ENCODE measurements around the gene ADAMTS12.

Gene ADAMTS12

GRCh38 chr5:33649549-33650482 is 242.0 kb downstream of the ADAMTS12 start:
- peak; percentile 90 for DNase-seq (ENCODE audit: low spot score)

GRCh38 chr5:33641744-33642505 is 249.9 kb downstream of the ADAMTS12 start:
- peak; percentile 6 for DNase-seq (ENCODE audit: low spot score)

GRCh38 chr5:33639474-33639873 is 252.3 kb downstream of the ADAMTS12 start:
- no peak for DNase-seq (ENCODE audit: low spot score)

DNA sequence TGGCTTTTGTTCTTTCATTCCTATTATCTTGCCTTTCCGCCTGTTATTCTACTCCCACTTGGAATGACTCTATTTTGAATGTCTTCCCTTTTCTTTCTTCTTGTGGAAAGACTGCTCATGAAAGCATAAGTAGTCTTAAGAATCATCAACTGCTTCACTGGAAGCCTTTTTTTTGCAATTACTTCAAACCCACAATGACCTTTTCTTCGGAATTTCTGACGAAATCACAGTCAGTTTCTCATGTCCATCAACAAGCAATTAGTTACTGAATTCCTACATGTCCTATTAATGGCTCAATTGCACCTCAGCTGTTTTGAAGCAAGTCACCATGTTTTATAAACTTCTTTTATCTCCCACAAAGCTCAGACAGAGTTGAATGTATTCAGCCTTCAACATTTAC is 254.8 kb downstream of the ADAMTS12 start:
- DNase-seq (ENCODE audit: low spot score) = no peak

GRCh38 chr5:33635582-33635981 is 256.2 kb downstream of the ADAMTS12 start:
- DNase-seq (ENCODE audit: low spot score) = no peak

- no peak for DNase-seq (ENCODE audit: low spot score)
Measured at GRCh38 chr5:33633699-33634098, 258.1 kb downstream of the ADAMTS12 start.

DNA sequence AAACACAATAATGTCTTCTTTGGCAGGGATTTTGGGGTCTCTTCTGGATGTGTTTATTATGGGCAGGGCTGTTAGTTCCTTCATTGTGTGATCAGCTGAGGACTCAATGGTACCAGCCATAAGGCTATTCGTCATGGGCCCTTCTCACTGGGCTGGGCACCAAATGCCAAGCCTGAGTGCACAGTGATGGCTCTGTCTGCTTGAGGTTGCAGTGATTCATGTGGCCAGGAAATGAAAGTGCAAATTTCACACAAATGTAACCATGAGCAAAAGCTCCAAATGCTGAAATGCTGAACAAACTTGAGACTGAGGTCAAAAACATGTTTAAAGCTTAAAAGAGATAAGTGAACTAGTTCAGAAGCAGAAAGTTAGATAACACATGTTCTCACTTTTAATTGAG is 260.0 kb downstream of the ADAMTS12 start:
- no peak for DNase-seq (ENCODE audit: low spot score)

DNA sequence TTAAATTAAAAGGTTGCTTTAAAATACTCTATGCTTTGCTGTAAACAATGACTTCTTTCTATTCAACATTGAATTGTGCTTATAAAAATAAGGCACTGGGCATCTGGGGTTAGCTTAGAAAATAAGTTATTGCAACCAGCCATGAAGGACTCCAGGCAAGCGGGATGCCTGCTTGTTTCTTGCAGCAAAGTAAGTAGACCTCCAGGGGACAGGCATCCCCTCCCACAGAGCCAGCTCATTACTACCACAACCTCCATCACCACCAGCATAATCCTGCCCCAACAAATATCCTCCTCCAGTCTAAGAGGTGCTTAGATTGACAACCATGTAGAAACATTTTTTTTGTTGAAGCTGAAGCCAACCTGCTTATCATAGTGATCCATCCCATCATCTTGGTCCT is 260.7 kb downstream of the ADAMTS12 start:
- DNase-seq (ENCODE audit: low spot score) = no peak

- DNase-seq (ENCODE audit: low spot score) = no peak
Measured at GRCh38 chr5:33629999-33630398, 261.8 kb downstream of the ADAMTS12 start.

GRCh38 chr5:33628796-33629195 is 263.0 kb downstream of the ADAMTS12 start:
- no peak for DNase-seq (ENCODE audit: low spot score)

DNA sequence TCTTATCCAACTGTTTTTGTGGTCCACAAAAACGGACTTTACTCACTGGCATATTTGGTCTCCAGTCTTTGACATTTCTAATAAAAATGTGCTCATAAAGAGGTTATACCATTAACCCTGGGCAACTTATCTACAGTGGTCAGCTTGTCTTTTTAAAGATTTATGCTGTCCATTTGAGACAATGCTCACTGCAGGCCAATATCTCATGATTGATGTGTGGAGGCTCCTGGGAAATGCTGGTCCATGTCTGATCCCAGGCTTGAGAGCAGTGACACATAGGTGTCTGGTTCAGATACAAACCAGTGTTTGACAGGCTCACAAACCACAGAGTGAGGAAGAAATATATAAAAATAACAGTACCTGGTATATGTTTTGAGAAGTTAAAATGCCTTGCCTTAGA is 270.3 kb downstream of the ADAMTS12 start:
- DNase-seq (ENCODE audit: low spot score) = no peak

DNA sequence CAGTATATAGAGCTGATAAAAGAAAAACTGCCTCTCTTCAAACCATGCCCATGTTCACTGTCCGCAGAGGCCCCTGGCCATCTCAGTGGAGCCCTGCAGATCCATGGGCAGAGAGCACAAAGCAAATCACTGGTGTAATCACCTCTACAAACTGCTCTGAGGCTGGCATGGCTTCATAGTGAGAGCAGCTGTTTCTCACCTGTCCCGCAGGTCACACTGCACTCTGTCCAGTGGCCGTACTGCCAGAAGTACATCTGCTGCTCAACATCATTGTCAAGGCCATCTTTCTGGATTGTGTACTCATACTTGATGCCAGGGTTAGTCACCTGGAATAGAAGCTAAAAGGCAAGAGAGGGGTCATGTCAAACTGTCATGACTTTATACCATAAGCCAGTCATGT is 277.8 kb downstream of the ADAMTS12 start:
- DNase-seq (ENCODE audit: low spot score) = no peak

- DNase-seq (ENCODE audit: low spot score) = peak; percentile 51
Measured at GRCh38 chr5:33612386-33612785, 279.4 kb downstream of the ADAMTS12 start.

- peak; percentile 43 for DNase-seq (ENCODE audit: low spot score)
Measured at GRCh38 chr5:33611877-33612276, 279.9 kb downstream of the ADAMTS12 start.

DNA sequence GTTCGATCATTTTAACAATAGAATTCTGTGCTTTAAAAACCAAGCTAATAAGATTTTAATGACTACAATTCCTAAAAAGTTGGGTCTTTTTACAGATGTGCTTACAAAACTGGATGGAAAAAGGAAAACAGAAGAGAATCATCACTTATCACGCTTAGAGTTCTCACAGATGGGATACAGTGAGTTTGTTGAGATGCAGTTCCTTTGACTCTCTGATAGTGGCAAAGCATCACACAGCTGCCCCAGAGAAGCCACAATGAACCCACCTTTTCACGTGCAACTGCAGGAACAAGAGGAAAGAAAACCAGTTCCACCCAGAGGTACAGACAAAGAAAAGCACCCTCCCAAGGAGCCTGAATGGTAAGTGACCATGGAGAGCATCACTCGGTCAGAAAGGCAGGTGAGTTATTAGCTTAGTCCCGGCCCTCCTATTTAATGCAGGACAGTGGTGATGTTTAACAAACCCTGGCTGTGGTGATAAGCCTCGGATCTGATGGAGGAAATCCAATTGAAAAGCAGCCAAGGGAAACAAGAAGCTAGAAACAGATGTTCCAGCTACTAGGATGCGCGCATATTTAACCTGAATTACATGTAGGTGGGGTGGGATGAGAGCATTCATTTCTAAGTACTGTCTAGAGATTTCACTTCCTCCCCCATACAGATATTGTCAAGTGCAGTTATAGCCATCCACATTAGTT is 283.3 kb downstream of the ADAMTS12 start:
- no peak for DNase-seq (ENCODE audit: low spot score)

DNA sequence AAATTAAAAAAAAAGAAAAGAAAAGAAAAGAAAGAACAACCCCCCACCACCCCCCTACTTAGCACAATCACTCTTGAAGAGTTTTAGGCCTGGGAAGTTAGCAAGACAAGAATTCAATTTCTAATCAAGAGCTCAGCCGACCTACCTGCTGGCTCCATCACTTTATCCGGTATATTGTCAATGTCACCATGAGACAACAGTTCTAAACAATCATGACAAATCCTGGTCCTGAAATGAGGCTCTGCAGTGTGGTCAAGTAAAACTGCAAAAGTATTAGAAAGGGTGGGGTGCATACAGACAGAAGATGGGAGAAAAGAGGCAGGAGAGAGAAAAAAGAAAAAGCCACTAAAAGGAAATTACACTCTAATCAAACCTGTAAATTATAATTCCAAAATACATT is 287.3 kb downstream of the ADAMTS12 start:
- no peak for DNase-seq (ENCODE audit: low spot score)

GRCh38 chr5:33601881-33602280 is 289.9 kb downstream of the ADAMTS12 start:
- DNase-seq (ENCODE audit: low spot score) = no peak

GRCh38 chr5:33595303-33595702 is 296.5 kb downstream of the ADAMTS12 start:
- no peak for DNase-seq (ENCODE audit: low spot score)

DNA sequence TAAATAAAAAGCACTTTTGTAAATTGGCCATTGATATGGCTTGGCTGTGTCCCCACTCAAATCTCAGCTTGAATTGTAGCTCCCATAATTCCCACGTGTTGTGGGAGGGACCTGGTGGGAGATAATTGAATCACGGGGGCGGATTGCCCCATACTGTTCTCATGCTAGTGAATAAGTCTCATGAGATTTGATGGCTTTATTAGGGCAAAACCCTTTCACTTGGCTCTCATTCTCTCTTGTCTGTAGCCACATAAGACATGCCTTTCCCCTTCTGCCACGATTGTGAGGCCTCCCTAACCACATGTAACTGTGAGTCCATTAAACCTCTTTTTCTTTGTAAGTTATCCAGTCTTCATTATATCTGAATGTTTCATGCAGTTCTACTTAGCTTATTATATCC is 297.8 kb downstream of the ADAMTS12 start:
- no peak for DNase-seq (ENCODE audit: low spot score)

DNA sequence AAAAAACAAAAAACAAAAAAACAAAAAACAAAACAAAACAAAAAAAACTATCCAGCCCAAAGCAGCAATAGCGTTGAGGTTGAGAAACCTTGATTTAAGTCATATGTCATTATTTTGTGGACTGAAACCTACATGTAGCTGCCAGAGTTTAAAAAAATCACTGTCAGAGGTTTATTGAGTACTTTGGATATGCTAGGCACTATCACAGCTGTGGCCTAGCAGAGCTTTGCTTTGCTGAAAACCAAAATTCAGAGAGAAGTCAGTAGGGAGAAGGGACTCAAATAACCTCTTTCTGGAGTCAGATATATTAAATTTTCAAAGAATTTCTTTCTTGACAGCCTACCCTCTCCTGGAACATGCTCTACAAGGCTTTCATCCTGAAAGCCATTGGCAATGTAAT is 299.5 kb downstream of the ADAMTS12 start:
- no peak for DNase-seq (ENCODE audit: low spot score)

DNA sequence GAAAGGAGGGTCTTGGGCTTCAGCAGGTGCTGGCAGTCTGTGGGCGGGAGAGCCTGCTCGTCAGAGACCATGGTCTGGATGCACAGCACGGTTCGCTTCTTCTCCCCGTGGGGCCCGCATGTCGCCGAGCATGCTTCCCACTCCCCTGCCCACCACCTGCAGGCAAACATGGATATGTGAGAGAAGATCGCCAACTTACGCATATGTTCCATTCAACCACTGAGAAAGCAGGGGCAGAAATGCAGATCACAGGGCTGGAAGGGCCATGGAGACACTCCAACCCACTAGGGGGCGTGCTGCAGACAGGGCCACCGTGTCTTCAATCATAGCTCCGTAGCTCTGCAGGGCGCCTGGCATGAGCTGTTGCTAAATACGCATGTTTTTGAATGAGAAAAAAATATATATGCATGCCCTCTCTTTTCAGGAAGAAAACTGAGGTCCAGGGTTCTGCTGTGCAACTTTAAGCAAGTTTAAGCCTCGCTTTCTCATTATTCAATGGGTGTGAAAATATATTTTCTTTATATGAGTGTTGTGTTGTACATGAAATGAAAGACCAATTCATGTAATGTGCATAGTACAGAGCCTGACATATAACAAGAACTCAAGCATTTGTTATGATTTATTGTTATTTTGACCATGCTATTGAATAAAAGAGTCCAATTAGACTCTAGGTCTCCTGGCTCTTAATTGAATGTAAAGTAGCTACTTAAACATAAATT is 303.0 kb downstream of the ADAMTS12 start:
- no peak for DNase-seq (ENCODE audit: low spot score)

DNA sequence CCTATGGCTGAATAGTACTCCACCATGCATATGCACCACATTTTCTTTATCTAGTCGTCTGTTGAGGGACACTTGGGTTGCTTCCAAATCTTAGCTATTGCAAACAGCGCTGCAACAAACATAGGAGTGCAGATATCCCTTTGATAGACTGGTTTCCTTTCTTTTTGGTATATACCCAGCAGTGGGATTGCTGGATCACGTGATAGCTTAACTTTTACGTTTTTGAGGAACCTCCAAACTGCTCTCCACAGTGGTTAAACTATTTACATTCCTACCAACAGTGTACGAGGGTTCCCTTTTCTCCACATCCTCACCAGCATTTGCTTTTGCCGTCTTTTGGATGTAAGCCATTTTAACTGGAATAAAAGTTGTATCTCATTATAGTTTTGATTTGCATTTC is 308.5 kb downstream of the ADAMTS12 start:
- no peak for DNase-seq (ENCODE audit: low spot score)

All from AG08395 (cell line).